22Rv1 (cell line): ENCODE results near the gene LIN37.

Experiments
- CTCF ChIP-seq: fragments of 450-650 bp; IDR thresholded peaks from 2 replicates; pipeline ENCODE4 v1.5.1; 2017; ENCODE audit warnings: mild to moderate bottlenecking
- ZFX ChIP-seq: fragments of 450-650 bp; IDR thresholded peaks from 2 replicates; pipeline ENCODE4 v1.6.1; 2017; ENCODE audit warnings: antibody characterized with exemption, borderline replicate concordance

- TF ChIP-seq CTCF (no peak), ZFX (no peak)
Measured at GRCh38 chr19:35722897-35723296, 25.5 kb upstream of the LIN37 start.
